ENCODE measurements around the gene NRIP1.
"Not testable (repeated sequence)": the region's sequence is repeated elsewhere in the genome, so short reads cannot be mapped to it uniquely, and the experiment has no call there.

NRIP1 gene

GRCh38 chr21:14975136-14975919, 89.5 kb downstream of the NRIP1 start:
- DNase-seq (ENCODE audit: low spot score): no peak

- no peak for DNase-seq (ENCODE audit: low spot score)
These were observed 92.1 kb downstream of the NRIP1 start for GRCh38 chr21:14972678-14973077.

- DNase-seq (ENCODE audit: low spot score): no peak
These were observed 96.0 kb downstream of the NRIP1 start for GRCh38 chr21:14968821-14969220.

- DNase-seq (ENCODE audit: low spot score): no peak
These were observed 96.8 kb downstream of the NRIP1 start for GRCh38 chr21:14968029-14968428.

GRCh38 chr21:14964621-14965020, 100.2 kb downstream of the NRIP1 start:
- no peak for DNase-seq (ENCODE audit: low spot score)

- DNase-seq (ENCODE audit: low spot score): no peak
These were observed 102.6 kb downstream of the NRIP1 start for GRCh38 chr21:14962217-14962616.

GRCh38 chr21:14961502-14961901, 103.3 kb downstream of the NRIP1 start:
- no peak for DNase-seq (ENCODE audit: low spot score)

- DNase-seq (ENCODE audit: low spot score): no peak
These were observed 105.5 kb downstream of the NRIP1 start for GRCh38 chr21:14959343-14959742.

GRCh38 chr21:14957836-14958235, 107.0 kb downstream of the NRIP1 start:
- no peak for DNase-seq (ENCODE audit: low spot score)

GRCh38 chr21:14956807-14957206, 108.0 kb downstream of the NRIP1 start:
- no peak for DNase-seq (ENCODE audit: low spot score)

- no peak for DNase-seq (ENCODE audit: low spot score)
These were observed 108.8 kb downstream of the NRIP1 start for GRCh38 chr21:14955936-14956520.

- DNase-seq (ENCODE audit: low spot score): no peak
These were observed 111.9 kb downstream of the NRIP1 start for GRCh38 chr21:14952916-14953315.

- DNase-seq (ENCODE audit: low spot score): no peak
These were observed 115.2 kb downstream of the NRIP1 start for GRCh38 chr21:14949603-14950002.

- no peak for DNase-seq (ENCODE audit: low spot score)
These were observed 117.1 kb downstream of the NRIP1 start for GRCh38 chr21:14947613-14948160.

- DNase-seq (ENCODE audit: low spot score): no peak
These were observed 119.6 kb downstream of the NRIP1 start for GRCh38 chr21:14945176-14945575.

- no peak for DNase-seq (ENCODE audit: low spot score)
These were observed 121.2 kb downstream of the NRIP1 start for GRCh38 chr21:14943616-14944015.

- DNase-seq (ENCODE audit: low spot score): no peak
These were observed 121.9 kb downstream of the NRIP1 start for GRCh38 chr21:14942801-14943490.

GRCh38 chr21:14927324-14927723, 137.5 kb downstream of the NRIP1 start:
- DNase-seq (ENCODE audit: low spot score): not testable (repeated sequence)

- DNase-seq (ENCODE audit: low spot score): no peak
These were observed 138.6 kb downstream of the NRIP1 start for GRCh38 chr21:14926186-14926585.

- DNase-seq (ENCODE audit: low spot score): no peak
These were observed 141.3 kb downstream of the NRIP1 start for GRCh38 chr21:14923468-14923867.

GRCh38 chr21:14922980-14923379, 141.8 kb downstream of the NRIP1 start:
- DNase-seq (ENCODE audit: low spot score): no peak

GRCh38 chr21:14918527-14918926, 146.3 kb downstream of the NRIP1 start:
- DNase-seq (ENCODE audit: low spot score): no peak

GRCh38 chr21:14917762-14918161, 147.0 kb downstream of the NRIP1 start:
- no peak for DNase-seq (ENCODE audit: low spot score)
